Chondrocyte (in vitro differentiated cells): ENCODE measurements around the gene MYH7. TPM values are rescaled to one million over a fixed set of nuclear protein-coding genes. Genes with fewer than 3 reads are reported as not detected.
A peak's percentile ranks its signal among the peaks of the same experiment; 100 is the strongest.

Source experiments
- DNase-seq: peaks from one replicate; pipeline ENCODE4 v3.0.0; 2021; ENCODE audit warnings: mixed read lengths, low spot score
- H3K27ac Mint-ChIP-seq: one replicate; pipeline ENCODE4 v1.8.0; 2021; ENCODE audit warnings: mild to moderate bottlenecking, moderate library complexity, mixed read lengths; ENCODE audit not compliant: unreplicated experiment
- H3K27me3 Mint-ChIP-seq: 2 replicates; pipeline ENCODE4 v1.8.0; 2021; ENCODE audit warnings: low read depth, mixed read lengths
- H3K36me3 Mint-ChIP-seq: 2 replicates; pipeline ENCODE4 v1.8.0; 2021; ENCODE audit warnings: low read depth, mixed read lengths
- H3K4me1 Mint-ChIP-seq: 2 replicates; pipeline ENCODE4 v1.8.0; 2021; ENCODE audit warnings: low read depth, mild to moderate bottlenecking, mixed read lengths
- H3K4me3 Mint-ChIP-seq: one replicate; pipeline ENCODE4 v1.8.0; 2021; ENCODE audit warnings: mild to moderate bottlenecking, moderate library complexity, mixed read lengths; ENCODE audit not compliant: unreplicated experiment
- H3K9me3 Mint-ChIP-seq: 2 replicates; pipeline ENCODE4 v1.8.0; 2021; ENCODE audit warnings: low read depth, mixed read lengths
- microRNA-seq: library from miRNA; unstranded; fragments of <30 nt; microRNA quantifications from one replicate; pipeline ENCODE4 v1.2.0, GENCODE V29; 2020; ENCODE audit warnings: borderline number of aligned reads
- total RNA-seq: library from RNA; stranded (reverse); gene quantifications from 3 replicates; pipeline ENCODE4 v1.2.1, GENCODE V29; 2021
- TF ChIP-seq, protein P1 (sequence below): fragments of 200-600 bp; sonication (generic); IDR thresholded peaks from 2 replicates; pipeline ENCODE4 v1.5.0; 2021; ENCODE audit warnings: antibody characterized with exemption, mild to moderate bottlenecking, moderate library complexity

MYH7 gene
- total RNA-seq, 1 donor from 2014 or later: not detected

DNA sequence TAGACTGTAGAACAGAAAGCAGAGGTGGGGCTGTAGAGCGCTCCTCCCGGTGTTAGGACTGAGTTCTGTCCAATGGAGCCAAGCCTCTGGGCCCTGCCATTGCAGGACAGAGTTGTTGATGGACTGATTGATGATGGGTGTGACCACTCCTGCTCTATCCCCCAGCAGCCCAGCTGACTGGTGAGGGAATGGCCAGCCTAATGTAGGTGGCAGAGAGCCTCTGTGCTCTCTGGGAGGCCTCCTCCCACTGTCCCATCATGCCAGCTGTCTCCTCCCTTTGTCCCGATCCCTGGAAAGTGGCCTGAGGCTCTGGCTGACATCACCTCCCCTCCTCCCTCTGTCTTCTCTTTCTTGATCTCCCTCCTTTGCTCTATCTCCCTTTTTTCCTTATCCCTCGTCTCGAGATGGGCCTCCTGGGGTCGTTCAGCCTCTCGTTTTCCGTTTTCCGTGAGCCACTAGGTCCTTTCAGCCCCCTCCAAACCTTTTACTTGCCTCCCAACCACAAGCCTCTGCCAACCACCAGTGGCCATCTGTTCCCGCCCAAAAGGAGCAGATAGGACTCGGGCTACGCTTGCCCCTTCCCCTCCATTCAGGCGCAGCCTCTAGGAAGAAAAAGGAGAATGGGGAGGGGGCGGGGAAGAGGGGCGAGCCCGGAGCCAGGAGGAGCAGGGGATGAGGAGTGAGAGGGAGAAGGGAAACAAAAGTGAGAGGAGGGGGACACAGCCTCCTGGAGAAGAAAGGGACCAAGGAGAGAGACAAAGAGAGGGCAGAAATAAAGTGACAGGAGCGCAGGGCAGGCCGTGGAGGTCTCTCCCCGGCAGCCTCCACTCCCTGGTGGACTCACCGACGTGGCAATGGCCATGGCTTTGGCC is 71.1 kb downstream of the MYH7 start:
- Mint-ChIP-seq H3K4me1 (peaks cover 28% of the 10 kb centered on the region), H3K27ac (peak overlapping the region; percentile 97), H3K27me3 (peaks cover 2% of the 10 kb centered on the region), H3K4me3 (peak overlapping the region; percentile 93), H3K36me3 (peaks cover 8% of the 10 kb centered on the region), H3K9me3 (no peaks in the 10 kb centered on the region)
- DNase-seq: no peak
- TF ChIP-seq, protein P1, sequence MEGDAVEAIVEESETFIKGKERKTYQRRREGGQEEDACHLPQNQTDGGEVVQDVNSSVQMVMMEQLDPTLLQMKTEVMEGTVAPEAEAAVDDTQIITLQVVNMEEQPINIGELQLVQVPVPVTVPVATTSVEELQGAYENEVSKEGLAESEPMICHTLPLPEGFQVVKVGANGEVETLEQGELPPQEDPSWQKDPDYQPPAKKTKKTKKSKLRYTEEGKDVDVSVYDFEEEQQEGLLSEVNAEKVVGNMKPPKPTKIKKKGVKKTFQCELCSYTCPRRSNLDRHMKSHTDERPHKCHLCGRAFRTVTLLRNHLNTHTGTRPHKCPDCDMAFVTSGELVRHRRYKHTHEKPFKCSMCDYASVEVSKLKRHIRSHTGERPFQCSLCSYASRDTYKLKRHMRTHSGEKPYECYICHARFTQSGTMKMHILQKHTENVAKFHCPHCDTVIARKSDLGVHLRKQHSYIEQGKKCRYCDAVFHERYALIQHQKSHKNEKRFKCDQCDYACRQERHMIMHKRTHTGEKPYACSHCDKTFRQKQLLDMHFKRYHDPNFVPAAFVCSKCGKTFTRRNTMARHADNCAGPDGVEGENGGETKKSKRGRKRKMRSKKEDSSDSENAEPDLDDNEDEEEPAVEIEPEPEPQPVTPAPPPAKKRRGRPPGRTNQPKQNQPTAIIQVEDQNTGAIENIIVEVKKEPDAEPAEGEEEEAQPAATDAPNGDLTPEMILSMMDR: no peak

Small RNAs within 50 kb of the gene (microRNA-seq; reads per million reads assigned to microRNA genes)
- 13.3 reads per million, percentile 27 among the genes with 10 or more reads in this experiment for gene MIR208A
- gene MIR208B: 5.5 reads per million, percentile 4 among the genes with 10 or more reads in this experiment

Other genes starting within 250 kb of the MYH7 start
- gene RNF212B, start 197.7 kb downstream of the MYH7 start, total RNA-seq: not detected in 3 replicates
- 7.3 to 8.2 TPM (median 7.6 TPM) in 3 replicates for gene HOMEZ, start 149.5 kb downstream of the MYH7 start, total RNA-seq
- 11.0 to 20.7 TPM (median 11.2 TPM) in 3 replicates for gene PPP1R3E, start 132.8 kb downstream of the MYH7 start, total RNA-seq
- 21.8 to 34.2 TPM (median 25.9 TPM) in 3 replicates for gene BCL2L2, start 128.8 kb downstream of the MYH7 start, total RNA-seq
- 135 to 182 TPM (median 136 TPM) in 3 replicates for gene PABPN1, start 114.2 kb downstream of the MYH7 start, total RNA-seq
- gene SLC22A17, start 82.8 kb downstream of the MYH7 start, total RNA-seq: 40.3 to 63.9 TPM (median 44.0 TPM) in 3 replicates
- 29.5 to 36.7 TPM (median 29.6 TPM) in 3 replicates for gene EFS, start 70.5 kb downstream of the MYH7 start, total RNA-seq
- gene IL25, start 62.9 kb downstream of the MYH7 start, total RNA-seq: not detected in 3 replicates
- gene CMTM5, start 58.6 kb downstream of the MYH7 start, total RNA-seq: not detected in 3 replicates
- not detected in 3 replicates for gene MYH6, start 27.4 kb downstream of the MYH7 start, total RNA-seq
- gene NGDN, start 34.0 kb upstream of the MYH7 start, total RNA-seq: 23.2 to 25.2 TPM (median 23.5 TPM) in 3 replicates
- gene ZFHX2, start 116.1 kb upstream of the MYH7 start, total RNA-seq: 5.9 to 11.8 TPM (median 9.8 TPM) in 3 replicates
- 11.8 to 21.6 TPM (median 12.3 TPM) in 3 replicates for gene THTPA, start 120.6 kb upstream of the MYH7 start, total RNA-seq
- 16.4 to 27.3 TPM (median 18.5 TPM) in 3 replicates for gene AP1G2, start 132.1 kb upstream of the MYH7 start, total RNA-seq
- gene JPH4, start 143.1 kb upstream of the MYH7 start, total RNA-seq: 0.20 TPM in 1 of 3 replicates, not detected in the others
- not detected in 3 replicates for gene DHRS2, start 200.7 kb upstream of the MYH7 start, total RNA-seq